GM19238 (cell line): Measurements from ENCODE around the gene DHRS3.

Experiments used
- DNase-seq: peaks from one replicate; pipeline ENCODE4 v3.0.0; 2011; ENCODE audit warnings: low spot score; ENCODE audit not compliant: insufficient read length

DHRS3 gene

GRCh38 chr1:12518931-12519692 is 98.9 kb downstream of the DHRS3 start:
- no peak for DNase-seq
